GM21526 (cell line): Measurements from ENCODE around the gene PTPMT1.
A peak's percentile ranks its signal among the peaks of the same experiment; 100 is the strongest.

ENCODE experiments used
- ATAC-seq: cut with Tn5 transposase; IDR thresholded peaks from one replicate; pipeline ENCODE4 v1.9.1; 2021; ENCODE audit warnings: moderate library complexity; ENCODE audit not compliant: unreplicated experiment, low FRiP score

The PTPMT1 gene

DNA sequence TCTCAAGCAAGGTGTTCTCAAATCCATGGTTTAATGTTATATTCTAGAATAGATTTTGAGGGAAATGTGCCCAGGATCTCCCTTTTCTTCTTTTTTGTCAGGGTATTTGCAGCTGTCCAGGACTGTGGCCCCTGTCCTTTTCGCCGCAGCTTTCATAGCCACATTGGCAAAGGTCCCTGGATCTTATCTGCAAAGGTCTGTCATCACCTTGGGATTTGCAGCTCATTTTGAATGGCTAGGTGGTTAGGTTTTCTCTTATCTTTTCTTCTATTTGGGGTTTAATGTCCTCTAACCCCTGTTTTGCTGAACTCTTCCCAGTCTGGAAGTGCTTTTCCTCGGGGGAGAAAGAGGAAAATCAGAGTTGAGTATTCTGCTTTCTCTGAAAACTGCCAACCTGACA is 40.5 kb downstream of the PTPMT1 start:
- ATAC-seq = no peak

DNA sequence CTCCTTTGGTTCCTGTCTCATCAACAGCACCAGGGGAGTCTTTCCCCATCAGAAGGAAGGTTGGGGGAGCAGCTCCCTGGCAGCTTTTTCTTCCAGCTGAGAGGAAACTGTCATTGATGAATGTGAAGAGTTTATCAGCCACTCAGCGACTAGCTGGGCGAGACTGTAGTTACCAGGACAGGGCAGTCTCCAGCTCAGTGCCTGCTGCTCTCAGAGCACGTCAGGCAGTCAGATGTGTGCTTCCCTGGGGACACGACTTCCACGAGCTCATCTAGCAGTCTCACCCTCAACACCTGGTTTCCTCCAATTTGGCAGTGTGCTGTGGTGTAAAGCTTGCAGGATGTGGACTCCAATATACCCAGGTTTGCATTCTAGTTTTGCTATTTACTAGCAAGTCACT is 41.3 kb downstream of the PTPMT1 start:
- no peak for ATAC-seq

DNA sequence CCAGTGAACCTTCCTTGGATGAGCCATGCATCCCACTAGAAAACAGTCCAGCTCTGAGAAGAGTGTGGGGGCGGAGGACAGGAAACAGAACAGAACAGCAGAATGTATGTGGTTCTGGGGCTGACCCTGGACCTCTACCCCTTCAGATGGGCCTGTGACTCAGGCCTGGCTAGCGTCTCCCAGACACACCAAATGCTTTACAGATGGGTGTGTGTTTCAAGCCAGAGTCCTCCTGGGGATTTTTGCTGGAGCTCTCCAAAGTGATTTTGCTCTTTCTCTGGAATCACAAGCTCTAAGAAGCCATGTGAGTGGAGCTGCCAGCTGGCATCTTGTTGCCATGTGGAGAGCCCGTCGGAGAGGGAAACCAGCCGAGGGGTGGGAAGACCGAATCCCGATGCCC is 42.0 kb downstream of the PTPMT1 start:
- no peak for ATAC-seq

DNA sequence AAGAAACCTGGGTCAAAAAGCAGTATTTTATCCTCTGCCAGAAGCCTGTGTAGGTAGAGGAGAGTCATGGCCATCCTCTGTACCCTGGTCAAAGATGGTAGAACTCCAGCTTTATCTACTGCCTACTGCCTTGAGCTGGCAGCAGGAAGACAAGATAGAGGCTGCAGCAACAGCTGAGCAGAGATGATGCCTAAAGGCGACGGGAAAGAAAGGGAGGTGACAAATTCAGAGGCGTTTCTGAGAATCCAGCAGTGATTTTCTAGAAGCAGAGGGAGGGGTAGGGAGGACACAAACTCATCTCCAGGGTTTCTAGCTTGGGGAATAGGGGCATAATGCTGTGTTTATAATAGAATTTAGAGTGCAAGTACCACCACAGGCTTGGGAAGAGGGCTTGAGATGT is 44.3 kb downstream of the PTPMT1 start:
- no peak for ATAC-seq

DNA sequence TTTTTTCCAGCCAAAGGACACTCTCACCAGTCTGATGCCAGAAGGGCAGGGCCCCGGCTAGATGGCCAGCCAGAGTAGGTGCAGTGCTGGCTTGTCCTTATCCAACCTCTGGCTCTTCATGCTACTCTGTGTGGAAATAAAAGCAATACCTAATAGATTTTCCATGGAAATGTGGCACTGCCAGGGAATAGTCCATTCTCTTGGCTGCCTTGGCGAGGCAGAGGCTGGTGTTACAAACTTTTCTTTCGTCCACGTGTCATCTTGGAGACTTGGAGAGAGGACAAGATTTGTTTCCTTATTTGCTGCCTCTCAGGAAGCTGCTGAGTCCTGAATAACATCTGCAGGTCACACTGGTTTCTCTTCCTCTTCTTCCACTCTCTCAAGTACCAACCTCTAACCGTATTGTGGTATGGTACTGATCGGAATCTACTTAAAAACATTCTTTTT is 46.0 kb downstream of the PTPMT1 start:
- ATAC-seq = peak; percentile 72

DNA sequence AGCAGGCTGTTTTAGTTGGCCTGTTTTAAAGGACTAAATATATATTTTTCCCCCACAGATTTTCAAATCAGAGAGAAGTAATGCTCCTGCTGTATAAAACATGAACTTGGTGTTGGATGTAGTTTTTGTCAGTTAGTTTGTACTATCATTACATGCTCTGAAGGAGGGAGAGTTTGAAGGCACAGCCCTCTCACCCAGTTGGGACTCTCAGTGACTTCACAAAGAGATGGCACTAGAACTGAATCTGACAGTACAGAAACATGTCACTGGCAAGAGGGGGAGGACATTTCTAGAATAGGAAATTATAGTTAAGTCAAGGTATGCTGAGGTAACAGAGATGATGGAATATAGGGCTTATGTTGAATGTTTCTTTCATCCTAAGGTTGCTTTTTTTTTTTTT is 49.9 kb downstream of the PTPMT1 start:
- no peak for ATAC-seq

DNA sequence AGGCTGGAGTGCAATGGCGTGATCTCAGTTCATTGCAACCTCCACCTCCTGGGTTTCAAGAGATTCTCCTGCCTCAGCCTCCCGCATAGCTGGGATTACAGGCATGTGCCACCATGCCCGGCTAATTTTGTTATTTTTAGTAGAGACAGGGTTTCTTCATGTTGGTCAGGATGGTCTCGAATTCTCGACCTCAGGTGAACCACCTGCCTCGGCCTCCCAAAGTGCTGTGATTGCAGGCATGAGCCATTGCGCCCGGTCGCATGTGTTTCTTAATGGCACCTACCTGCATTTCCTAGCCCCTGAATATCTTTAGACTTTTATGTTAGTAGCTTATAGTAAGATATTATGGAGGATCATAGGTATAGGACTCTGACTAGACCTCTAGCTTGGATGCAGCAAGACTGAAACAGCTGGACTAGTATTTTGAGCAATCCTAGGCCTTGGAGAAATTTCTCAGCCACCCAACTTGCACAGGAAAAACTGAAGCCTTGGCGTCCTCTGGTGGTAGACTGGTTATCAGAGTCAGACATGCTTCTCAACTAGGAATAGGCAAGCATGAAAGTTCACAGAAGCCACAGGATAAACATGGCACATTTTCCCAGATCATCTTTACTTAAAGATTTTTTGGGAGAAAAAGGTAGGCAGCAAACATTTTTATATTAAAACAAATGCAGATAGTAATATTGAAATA is 51.5 kb downstream of the PTPMT1 start:
- ATAC-seq = no peak

DNA sequence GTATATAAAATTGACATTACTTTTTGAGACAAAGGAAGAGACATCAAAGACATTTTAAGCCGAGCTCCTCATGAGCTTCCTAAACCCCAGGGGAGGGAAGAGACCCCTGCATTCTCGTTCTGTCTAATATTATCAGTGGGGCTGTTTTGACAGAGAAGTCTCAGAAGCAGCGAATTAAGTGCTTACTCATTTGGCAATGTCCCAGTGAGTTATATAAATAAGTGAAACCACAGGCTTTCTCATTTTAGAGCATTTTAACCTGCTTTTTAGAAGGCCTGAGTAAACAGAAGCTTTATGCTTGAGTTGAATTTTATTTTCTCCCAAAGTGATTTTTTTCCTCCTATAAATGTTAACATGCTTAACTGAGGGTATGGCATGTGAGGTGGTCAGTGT is 52.0 kb downstream of the PTPMT1 start:
- ATAC-seq = no peak

DNA sequence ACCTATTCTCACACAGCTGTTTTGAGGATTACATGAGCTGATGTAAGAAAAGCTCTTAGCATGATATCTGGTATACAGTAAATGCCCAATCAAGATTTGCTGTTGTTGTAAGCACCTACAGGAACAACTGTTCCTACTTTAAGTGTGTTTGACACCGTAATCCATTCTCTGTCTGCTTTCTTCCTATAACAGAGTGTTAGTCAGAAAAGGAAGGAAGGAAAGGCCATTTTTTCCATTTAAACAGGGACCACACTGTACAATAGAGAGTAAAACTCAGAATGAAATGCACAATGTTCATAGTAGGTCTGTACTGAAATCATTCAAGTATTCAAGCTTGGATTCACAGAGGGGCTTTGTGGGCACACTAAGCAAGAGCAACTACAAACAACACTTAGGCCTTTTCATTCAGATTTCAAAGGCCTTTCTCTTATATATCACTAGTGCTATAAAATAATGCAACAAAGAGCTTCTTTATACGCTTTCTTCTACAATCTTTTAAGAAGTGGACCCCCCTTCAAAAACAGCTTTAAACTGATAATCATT is 55.5 kb downstream of the PTPMT1 start:
- no peak for ATAC-seq
